Endometrial microvascular endothelial cells (primary cell): Measurements from ENCODE around the gene GOLIM4. TPM values are rescaled to one million over a fixed set of nuclear protein-coding genes. Genes with fewer than 3 reads are reported as not detected.

ENCODE experiments used
- in situ Hi-C: cut with HindIII; loops from 2 replicates; pipeline ENCODE4 v1.10.0; 2017; ENCODE audit warnings: low sequenced_read_pairs, low pct_unique_long_range_greater_than_20kb; ENCODE audit errors: inconsistent ontology term
- total RNA-seq: library from RNA; depleted of rRNA; stranded (reverse); fragments of >200 nt; gene quantifications from one replicate; pipeline ENCODE4 v1.2.3, GENCODE V29; 2015; ENCODE audit errors: inconsistent ontology term

The GOLIM4 gene
- total RNA-seq, 1 donor from 2014 or later, result 43.3 TPM

DNA sequence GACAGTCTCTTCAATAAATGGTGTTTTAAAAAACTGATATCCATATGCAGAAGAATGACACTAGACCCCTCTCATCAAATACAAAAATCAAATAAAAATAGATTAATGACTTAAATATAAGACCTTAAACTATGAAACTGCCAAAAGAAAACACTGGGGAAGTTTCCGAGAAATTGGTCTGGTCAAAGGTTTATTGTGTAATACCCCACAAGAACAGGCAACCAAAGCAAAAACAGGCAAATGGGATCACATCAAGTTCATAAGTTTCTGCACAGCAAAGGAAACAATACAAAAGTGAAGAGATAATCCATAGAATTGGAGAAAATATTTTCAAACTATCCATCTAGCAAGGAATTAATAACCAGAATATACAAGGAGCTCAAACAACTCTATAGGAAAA is 126.2 kb downstream of the GOLIM4 start:
- in situ Hi-C loops, result no loop called here

GRCh38 chr3:167967257-167968036 is 128.3 kb downstream of the GOLIM4 start:
- in situ Hi-C loops, result no loop called here
